Breast epithelium (tissue), 3 donors: ENCODE results near the gene ASF1A.
A peak's percentile ranks its signal among the peaks of the same experiment; 100 is the strongest.

Experiments
- POLR2A ChIP-seq: fragments of 450-650 bp; IDR thresholded peaks from one replicate; pipeline ENCODE4 v1.6.1; 2016; ENCODE audit warnings: antibody characterized with exemption, mild to moderate bottlenecking, moderate library complexity
- POLR2AphosphoS5 ChIP-seq, 3 donors: sonication (generic); formaldehyde crosslinking; IDR thresholded peaks; one replicate each; pipeline ENCODE4 v1.6.1; 2017; ENCODE audit warnings: antibody characterized with exemption in 3 of 3
- TF ChIP-seq, protein P1 (sequence below), 3 donors: fragments of 450-650 bp; IDR thresholded peaks; one replicate each; pipeline ENCODE4 v1.5.1; 2016 to 2017; ENCODE audit warnings: antibody characterized with exemption in 3 of 3, mild to moderate bottlenecking in 3 of 3, moderate library complexity in 3 of 3

DNA sequence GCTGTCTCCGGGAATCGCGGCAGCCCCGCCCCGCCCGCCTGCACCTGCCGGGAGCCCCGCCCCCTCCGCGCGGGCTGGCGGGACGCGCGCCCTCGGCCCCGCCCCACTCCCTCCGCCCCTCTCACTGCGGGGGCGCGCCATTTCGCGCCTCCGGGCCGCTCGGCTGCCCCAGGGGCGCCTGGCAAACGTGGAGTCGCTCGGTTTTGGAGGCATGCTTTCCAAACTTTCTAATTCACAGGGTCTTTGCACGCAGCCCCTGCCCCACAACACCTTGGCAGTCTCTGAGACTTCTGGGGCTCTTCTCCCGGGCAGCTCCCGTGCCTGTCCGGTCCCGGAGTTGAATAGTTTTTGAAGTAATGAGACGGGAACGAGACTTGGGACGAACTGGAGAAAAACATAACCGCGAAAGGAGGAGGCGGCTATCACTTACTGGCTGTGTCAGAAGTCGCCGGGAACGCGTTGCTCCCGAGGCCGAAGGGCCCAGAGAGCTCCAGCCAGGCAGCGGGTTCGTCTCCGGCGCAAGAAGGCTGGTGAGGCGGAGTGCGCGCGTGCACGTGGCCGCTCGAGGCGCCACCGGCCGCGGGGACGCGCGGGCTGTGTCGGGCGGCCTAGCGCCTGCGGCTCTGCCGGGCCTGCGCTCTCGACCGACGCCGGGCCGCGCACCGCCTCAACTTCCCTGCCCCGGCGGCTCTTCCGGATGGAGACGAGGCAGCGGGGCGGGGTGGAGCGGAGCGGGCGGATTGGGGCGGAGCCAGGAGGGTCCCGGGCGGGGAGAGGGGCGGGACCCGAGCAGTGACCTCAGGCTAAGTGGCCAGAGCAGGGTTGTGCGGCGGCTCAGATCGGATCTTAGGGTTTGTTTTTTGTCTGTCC is 40.7 kb downstream of the ASF1A start, which contains the start of gene MCM9:
- TF ChIP-seq, protein P1, sequence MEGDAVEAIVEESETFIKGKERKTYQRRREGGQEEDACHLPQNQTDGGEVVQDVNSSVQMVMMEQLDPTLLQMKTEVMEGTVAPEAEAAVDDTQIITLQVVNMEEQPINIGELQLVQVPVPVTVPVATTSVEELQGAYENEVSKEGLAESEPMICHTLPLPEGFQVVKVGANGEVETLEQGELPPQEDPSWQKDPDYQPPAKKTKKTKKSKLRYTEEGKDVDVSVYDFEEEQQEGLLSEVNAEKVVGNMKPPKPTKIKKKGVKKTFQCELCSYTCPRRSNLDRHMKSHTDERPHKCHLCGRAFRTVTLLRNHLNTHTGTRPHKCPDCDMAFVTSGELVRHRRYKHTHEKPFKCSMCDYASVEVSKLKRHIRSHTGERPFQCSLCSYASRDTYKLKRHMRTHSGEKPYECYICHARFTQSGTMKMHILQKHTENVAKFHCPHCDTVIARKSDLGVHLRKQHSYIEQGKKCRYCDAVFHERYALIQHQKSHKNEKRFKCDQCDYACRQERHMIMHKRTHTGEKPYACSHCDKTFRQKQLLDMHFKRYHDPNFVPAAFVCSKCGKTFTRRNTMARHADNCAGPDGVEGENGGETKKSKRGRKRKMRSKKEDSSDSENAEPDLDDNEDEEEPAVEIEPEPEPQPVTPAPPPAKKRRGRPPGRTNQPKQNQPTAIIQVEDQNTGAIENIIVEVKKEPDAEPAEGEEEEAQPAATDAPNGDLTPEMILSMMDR (IDR thresholded peaks at IDR 0.05) = no peak
- TF ChIP-seq POLR2A (no peak), POLR2AphosphoS5 (IDR thresholded peaks at IDR 0.05) (peak; percentile 13 to 47 (median 24))
